GM12872 (cell line): ENCODE data around the gene NLRP14.

Experiments used
- CTCF ChIP-seq: IDR thresholded peaks from 3 replicates; pipeline ENCODE4 v1.5.1; 2011; ENCODE audit warnings: low read depth, mild to moderate bottlenecking, low read length, moderate library complexity; ENCODE audit not compliant: insufficient read depth

Gene NLRP14

GRCh38 chr11:7056828-7057513 lies 36.7 kb downstream of the NLRP14 start:
- no peak for TF ChIP-seq CTCF

- TF ChIP-seq CTCF, result no peak
These were observed 37.4 kb downstream of the NLRP14 start for GRCh38 chr11:7057641-7058040.

GRCh38 chr11:7060868-7061267 lies 40.6 kb downstream of the NLRP14 start:
- TF ChIP-seq CTCF, result no peak

- no peak for TF ChIP-seq CTCF
These were observed 42.3 kb downstream of the NLRP14 start for GRCh38 chr11:7062534-7062933.

GRCh38 chr11:7072401-7073028 lies 52.2 kb downstream of the NLRP14 start:
- TF ChIP-seq CTCF, result no peak

GRCh38 chr11:7077101-7077500 lies 56.8 kb downstream of the NLRP14 start:
- TF ChIP-seq CTCF, result no peak

GRCh38 chr11:7079545-7080135 lies 59.4 kb downstream of the NLRP14 start:
- no peak for TF ChIP-seq CTCF
